ENCODE data around the gene KLHL40.

Gene KLHL40

DNA sequence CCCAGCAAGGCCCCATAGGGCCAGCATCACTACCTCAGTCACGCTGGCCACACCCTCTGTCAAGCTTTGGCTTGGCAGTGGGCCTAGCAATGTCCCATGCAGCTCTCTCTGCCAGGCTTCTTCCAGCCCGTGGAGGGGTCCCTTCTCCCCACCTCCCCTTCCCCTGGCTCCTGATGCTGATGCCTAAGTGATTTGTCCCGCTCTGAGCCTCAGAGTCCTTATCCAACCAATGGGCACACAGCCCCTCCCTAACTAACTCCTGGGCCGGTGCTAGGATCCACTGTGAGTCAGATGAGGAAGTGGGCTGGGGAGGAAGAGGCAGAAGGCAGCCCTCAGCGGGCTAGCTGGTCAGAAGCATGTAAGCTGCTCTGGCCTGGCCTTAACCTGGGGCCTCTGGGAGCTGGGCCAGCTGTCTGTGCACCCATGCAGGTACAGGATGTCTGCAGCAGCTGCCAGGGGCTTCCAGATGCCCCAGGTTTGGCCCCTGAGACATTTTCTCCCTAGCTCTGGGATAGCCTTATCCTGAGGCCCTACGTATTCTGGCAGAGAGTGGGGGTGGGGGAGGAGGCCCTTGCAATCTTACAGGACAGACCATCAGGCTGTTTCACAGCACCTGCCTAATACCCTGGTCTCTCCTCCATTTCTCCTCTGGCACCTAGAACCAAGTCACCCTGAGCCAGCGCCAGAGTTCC, 32.6 kb upstream of the KLHL40 start:
- H3K27me3 Mint-ChIP-seq (ENCODE audit: low read depth, poor library complexity) = peaks cover 2% of the 10 kb centered on the region
- no peak for DNase-seq
- peaks cover 26% of the 10 kb centered on the region for H3K4me1 Mint-ChIP-seq
- TF ChIP-seq, protein P1, sequence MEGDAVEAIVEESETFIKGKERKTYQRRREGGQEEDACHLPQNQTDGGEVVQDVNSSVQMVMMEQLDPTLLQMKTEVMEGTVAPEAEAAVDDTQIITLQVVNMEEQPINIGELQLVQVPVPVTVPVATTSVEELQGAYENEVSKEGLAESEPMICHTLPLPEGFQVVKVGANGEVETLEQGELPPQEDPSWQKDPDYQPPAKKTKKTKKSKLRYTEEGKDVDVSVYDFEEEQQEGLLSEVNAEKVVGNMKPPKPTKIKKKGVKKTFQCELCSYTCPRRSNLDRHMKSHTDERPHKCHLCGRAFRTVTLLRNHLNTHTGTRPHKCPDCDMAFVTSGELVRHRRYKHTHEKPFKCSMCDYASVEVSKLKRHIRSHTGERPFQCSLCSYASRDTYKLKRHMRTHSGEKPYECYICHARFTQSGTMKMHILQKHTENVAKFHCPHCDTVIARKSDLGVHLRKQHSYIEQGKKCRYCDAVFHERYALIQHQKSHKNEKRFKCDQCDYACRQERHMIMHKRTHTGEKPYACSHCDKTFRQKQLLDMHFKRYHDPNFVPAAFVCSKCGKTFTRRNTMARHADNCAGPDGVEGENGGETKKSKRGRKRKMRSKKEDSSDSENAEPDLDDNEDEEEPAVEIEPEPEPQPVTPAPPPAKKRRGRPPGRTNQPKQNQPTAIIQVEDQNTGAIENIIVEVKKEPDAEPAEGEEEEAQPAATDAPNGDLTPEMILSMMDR (IDR thresholded peaks at IDR 0.05) = no peak
- H3K36me3 Mint-ChIP-seq (ENCODE audit: low read depth) = peaks cover 15% of the 10 kb centered on the region
- H3K27ac Mint-ChIP-seq = no peak overlapping the region
- no peaks in the 10 kb centered on the region for H3K9me3 Mint-ChIP-seq
- peak overlapping the region; percentile 88 for H3K4me3 Mint-ChIP-seq

GRCh38 chr3:42653303-42653559, 32.1 kb upstream of the KLHL40 start:
- DNase-seq = no peak
- Mint-ChIP-seq H3K27ac (no peak overlapping the region), H3K36me3 (ENCODE audit: low read depth) (peaks cover 10% of the 10 kb centered on the region), H3K27me3 (ENCODE audit: low read depth, poor library complexity) (peaks cover 2% of the 10 kb centered on the region), H3K4me1 (peaks cover 26% of the 10 kb centered on the region), H3K4me3 (peak overlapping the region; percentile 88), H3K9me3 (no peaks in the 10 kb centered on the region)
- TF ChIP-seq, protein P1 (IDR thresholded peaks at IDR 0.05) = no peak

DNA sequence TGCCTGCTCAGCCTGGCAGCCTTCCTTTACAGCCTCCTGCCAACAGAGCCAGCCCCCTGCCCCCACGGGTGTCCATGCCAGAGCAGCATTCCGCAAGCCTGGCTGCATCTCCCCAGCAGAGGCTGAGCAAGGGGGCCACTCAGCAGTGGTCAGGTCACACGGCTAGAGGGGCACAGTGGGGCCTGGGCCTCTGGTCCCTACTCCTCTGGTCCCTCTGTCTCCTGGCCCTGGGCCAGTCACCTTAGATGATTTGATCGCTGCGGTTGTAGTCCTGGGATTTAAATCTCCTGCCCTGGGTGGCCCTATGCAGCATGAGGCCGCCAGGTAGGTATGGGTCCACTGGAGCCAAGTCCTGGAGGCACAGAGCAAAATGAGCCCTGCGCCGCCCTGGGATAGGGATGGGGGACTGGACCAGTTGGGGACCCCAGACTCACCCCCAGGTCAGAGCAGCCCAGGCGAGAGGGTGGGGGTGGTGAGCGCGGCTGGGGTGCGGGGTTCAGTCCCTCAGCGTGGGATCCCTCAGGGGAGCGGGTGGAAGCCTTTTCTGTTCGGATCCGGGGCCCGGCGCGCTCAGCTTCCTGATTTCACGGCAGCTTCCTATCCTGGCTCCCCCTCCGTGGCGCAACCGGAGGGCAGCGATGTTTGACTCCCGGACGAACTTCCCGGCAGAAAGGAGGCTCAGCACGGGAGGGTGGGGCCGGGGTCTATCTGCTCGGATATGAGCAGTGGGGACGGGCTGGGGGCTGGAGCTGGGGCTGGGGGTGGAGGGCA, 31.6 kb upstream of the KLHL40 start, which contains the start of gene ZBTB47:
TSS of gene ZBTB47 (plus strand) at position 138 of the 771 bp plus-strand sequence. CDS start 4,659 bp downstream, outside the sequence.
- peaks cover 26% of the 10 kb centered on the region for H3K4me1 Mint-ChIP-seq
- no peak within 1 kb of the TSS for H3K27ac Mint-ChIP-seq
- TF ChIP-seq, protein P1 (IDR thresholded peaks at IDR 0.05) = no peak
- no peaks in the 10 kb centered on the region for H3K9me3 Mint-ChIP-seq
- H3K36me3 Mint-ChIP-seq (ENCODE audit: low read depth) = peaks cover 10% of the 10 kb centered on the region
- H3K4me3 Mint-ChIP-seq = peak within 1 kb of the TSS; percentile 88
- DNase-seq = no peak
- peaks cover 2% of the 10 kb centered on the region for H3K27me3 Mint-ChIP-seq (ENCODE audit: low read depth, poor library complexity)

- peak overlapping the region; percentile 42 for H3K4me3 Mint-ChIP-seq
- H3K27me3 Mint-ChIP-seq (ENCODE audit: low read depth, poor library complexity) = peaks cover 2% of the 10 kb centered on the region
- peaks cover 26% of the 10 kb centered on the region for H3K4me1 Mint-ChIP-seq
- peak; percentile 76 for DNase-seq
- no peak overlapping the region for H3K27ac Mint-ChIP-seq
- no peaks in the 10 kb centered on the region for H3K9me3 Mint-ChIP-seq
- TF ChIP-seq, protein P1 (IDR thresholded peaks at IDR 0.05) = no peak
- peaks cover 2% of the 10 kb centered on the region for H3K36me3 Mint-ChIP-seq (ENCODE audit: low read depth)
These were observed 30.8 kb upstream of the KLHL40 start for GRCh38 chr3:42654331-42655201.

DNA sequence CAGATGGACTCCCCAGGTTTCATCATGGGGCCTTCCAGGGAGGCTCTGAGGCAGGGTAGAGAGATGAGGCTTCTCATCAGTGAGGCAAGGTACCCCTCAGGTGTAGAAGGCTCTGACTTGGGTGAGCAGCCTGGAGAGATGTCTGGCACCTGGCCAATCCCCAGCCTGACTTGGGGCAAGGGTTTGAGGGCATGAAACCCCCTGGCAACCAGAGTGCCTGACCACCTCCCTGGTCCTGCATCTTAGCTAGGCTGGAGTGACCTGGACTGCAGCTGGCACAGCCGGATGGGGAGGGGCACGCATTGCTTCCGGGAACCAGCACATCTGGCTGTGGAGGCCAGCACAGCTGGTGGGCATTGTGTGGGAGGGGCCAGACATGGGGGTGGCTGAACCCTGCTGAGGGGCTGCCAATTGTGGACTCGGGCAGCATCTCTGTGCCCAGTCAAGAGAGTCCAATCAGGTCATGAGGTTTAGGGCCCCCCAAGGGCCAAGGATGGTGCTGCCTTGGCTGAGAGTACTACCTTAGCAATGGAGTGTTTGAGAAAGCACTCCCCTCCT, 29.9 kb upstream of the KLHL40 start:
- no peak for DNase-seq
- Mint-ChIP-seq H3K4me1 (peaks cover 26% of the 10 kb centered on the region), H3K36me3 (ENCODE audit: low read depth) (no peaks in the 10 kb centered on the region), H3K9me3 (no peaks in the 10 kb centered on the region), H3K27ac (no peak overlapping the region), H3K27me3 (ENCODE audit: low read depth, poor library complexity) (peaks cover 2% of the 10 kb centered on the region), H3K4me3 (peak overlapping the region; percentile 42)
- TF ChIP-seq, protein P1 (IDR thresholded peaks at IDR 0.05) = no peak

Measured in nephron progenitor cell (in vitro differentiated cells).